ENCODE measurements around the gene CDKN2C.

Gene CDKN2C

DNA sequence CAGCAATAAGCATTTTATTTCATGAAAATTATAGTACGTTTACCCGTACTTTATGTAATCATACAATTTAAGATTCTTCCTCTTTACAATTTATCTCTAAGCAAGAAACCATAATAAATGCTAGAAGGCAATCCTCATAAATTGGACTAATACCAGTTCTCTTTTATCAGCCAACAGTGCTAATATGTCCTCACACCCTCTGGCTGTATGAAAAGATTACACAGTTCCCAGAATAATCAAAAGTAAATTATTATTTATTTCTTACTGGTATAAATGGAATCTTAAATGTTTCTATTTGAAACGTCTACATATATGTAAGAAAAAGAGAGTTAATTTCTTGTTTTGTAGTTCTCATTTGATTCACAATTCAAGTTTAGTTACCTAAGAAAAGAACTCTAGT is 3.1 kb upstream of the CDKN2C start:
- DNase-seq (ENCODE audit: insufficient read length, low spot score), result no peak
- FAIRE-seq, result no peak
- TF ChIP-seq, protein P1, sequence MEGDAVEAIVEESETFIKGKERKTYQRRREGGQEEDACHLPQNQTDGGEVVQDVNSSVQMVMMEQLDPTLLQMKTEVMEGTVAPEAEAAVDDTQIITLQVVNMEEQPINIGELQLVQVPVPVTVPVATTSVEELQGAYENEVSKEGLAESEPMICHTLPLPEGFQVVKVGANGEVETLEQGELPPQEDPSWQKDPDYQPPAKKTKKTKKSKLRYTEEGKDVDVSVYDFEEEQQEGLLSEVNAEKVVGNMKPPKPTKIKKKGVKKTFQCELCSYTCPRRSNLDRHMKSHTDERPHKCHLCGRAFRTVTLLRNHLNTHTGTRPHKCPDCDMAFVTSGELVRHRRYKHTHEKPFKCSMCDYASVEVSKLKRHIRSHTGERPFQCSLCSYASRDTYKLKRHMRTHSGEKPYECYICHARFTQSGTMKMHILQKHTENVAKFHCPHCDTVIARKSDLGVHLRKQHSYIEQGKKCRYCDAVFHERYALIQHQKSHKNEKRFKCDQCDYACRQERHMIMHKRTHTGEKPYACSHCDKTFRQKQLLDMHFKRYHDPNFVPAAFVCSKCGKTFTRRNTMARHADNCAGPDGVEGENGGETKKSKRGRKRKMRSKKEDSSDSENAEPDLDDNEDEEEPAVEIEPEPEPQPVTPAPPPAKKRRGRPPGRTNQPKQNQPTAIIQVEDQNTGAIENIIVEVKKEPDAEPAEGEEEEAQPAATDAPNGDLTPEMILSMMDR (IDR thresholded peaks at IDR 0.05; ENCODE audit: insufficient read depth, missing control alignments), result no peak

DNA sequence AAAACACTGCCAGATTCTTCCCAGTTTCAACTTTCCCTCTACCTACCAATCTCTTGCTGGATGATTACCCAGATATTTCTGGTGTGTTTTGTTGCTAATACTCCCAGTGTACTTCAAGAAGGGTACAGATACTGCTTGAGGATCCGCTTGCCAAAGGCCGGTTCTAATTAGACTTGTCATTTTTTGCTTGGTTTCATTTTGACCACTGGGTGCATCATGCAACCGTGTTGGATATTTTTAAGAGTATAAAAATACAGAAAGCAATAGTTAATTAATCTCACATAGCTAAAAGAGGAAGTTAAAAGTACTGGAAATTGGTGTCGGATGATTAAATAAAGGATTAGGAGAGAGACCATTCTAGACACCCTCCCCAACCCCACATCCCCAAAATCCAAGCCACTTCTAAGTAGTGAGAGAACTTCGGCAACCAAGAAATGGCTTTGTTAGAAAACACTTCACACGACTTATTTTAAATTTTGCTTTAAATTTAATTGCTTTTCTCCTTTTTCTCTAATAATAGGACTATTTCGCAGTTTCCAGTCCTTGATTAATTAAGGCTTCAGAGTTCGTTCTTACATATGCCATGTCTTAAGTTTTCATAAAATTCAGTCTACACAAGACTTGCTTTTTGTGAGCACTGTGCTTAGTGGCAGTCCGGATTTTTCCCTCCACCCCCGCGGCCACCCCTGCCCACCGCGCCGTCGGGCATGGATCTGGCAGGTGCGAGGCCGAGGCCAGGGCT is 2.5 kb upstream of the CDKN2C start:
- FAIRE-seq (no peak), DNase-seq (ENCODE audit: insufficient read length, low spot score) (no peak)
- TF ChIP-seq, protein P1 (IDR thresholded peaks at IDR 0.05; ENCODE audit: insufficient read depth, missing control alignments), result no peak

DNA sequence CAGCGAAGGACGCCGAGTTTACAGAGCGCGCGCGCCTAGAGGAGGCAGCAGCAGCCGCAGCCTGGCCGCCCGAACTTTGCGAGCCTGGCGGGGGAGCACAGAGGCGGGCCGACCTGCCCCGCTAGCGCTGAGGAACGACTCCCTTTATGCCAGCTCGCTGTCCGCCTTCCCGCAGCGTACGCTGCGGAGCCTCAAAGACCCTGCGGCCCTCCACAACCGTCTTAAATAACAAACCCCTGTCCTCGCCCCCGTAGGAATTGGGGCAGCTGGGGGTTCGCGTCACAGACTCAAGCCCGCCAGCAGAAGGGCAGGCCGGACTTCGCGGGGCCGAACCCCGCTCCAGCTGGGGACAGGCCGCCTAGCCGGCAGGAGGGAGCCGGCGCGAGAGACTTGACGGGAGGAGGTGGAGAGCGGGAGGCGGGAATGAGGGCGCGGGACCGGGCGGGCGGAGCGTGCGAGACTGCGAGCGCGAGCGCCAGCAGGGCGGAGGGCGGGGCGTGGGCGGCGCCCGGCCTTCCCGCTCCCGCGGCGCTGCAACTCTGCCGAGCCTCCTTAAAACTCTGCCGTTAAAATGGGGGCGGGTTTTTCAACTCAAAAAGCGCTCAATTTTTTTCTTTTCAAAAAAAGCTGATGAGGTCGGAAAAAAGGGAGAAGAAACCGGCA is 1.8 kb upstream of the CDKN2C start:
- peak; percentile 67 for DNase-seq (ENCODE audit: insufficient read length, low spot score)
- TF ChIP-seq, protein P1 (IDR thresholded peaks at IDR 0.05; ENCODE audit: insufficient read depth, missing control alignments), result no peak
- FAIRE-seq, result no peak

DNA sequence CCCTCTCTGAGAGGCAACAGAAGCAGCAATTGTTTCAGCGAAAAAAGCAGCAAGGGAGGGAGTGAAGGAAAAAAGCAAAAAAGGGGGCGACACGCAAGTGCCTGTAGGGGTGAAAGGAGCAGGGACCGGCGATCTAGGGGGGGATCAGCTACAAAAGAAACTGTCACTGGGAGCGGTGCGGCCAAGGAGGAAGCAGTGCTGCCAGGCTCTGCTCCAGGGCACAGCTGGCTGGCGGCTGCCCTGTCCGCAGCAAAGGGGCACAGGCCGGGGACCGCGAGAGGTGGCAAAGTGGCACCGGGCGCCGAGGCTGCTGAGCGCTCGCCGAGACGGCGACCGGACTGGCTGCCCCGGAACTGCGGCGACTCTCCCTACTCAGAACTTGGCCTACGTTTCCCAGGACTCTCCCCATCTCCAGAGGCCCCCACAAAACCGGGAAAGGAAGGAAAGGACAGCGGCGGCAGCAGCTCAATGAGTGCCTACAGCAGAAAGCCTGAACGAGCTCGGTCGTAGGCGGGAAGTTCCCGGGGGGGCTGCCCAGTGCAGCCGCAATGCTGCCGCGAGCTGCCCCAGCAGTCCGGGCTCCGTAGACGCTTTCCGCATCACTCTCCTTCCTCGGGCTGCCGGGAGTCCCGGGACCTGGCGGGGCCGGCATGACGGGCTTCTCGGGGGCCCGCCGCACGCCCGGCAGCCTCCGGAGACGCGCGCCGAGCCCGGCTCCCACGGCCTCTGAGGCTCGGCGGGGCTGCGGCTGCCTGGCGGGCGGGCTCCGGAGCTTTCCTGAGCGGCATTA is 1.0 kb upstream of the CDKN2C start:
- FAIRE-seq, result no peak
- no peak for DNase-seq (ENCODE audit: insufficient read length, low spot score)
- TF ChIP-seq, protein P1 (IDR thresholded peaks at IDR 0.05; ENCODE audit: insufficient read depth, missing control alignments), result no peak

DNA sequence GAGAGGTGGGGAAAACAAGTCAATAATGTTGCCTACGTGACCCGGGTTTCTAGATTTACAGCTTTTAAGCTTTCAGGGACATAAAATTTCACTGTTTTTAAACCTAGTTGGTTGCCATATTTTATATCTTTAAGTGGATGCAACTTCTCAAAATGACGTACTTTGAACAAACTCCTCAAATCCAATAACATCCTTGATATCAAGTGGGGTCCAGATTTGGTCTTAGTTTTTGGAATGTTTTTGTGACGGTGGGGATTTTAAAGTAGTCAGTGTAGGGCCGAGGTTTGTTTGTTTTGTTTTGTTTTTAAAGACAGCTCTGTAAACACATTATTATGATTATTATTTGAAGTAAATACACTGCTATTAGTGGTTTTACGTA is 453 bp downstream of the CDKN2C start:
- TF ChIP-seq, protein P1 (IDR thresholded peaks at IDR 0.05; ENCODE audit: insufficient read depth, missing control alignments), result no peak
- DNase-seq (ENCODE audit: insufficient read length, low spot score), result no peak
- FAIRE-seq, result no peak

DNA sequence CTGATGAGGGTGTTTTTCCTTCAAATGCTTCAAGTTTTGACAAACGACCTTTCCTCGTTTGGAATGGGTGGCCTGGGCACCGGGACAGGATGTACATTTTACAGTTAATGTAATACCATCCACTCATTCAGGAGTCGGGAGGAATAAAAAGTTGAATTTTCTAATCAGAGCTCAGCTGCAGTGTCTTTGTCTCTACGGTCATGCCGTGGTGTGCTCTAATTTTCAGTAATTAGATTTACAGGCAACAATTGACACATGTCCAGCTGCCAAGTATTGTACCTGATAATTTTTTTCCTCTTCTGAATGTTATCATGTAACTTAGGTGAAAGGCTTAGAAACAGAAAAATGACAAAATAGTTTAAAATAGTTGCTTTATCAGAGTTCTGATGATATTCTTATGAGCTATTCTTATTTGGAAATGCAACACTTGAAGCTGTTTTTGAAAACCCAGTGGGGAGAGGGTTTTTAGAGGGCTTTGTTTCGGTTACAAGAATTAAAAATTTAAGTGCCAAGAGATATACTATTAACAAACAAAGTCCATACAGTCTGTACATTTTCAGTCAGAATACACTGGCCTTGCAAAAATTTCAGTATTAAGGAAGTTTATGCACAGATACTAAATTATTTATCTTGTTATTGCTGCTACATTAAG is 1.0 kb downstream of the CDKN2C start:
- TF ChIP-seq, protein P1 (IDR thresholded peaks at IDR 0.05; ENCODE audit: insufficient read depth, missing control alignments), result no peak
- DNase-seq (ENCODE audit: insufficient read length, low spot score) (no peak), FAIRE-seq (no peak)

All from D721Med (cell line).